PC-3 (cell line): ENCODE data around the gene DIAPH1.

Experiments used
- CTCF ChIP-seq: fragments of 300-600 bp; sonication (generic); conservative IDR thresholded peaks from 2 replicates; pipeline ENCODE4 v1.5.1; 2017; ENCODE audit warnings: antibody characterized with exemption, low read depth, mild to moderate bottlenecking, low read length
- EZH2phosphoT487 ChIP-seq: fragments of 300-600 bp; sonication (generic); IDR thresholded peaks from 2 replicates; pipeline ENCODE4 v1.6.1; 2018; ENCODE audit warnings: mild to moderate bottlenecking, antibody characterized with exemption, low read length, borderline replicate concordance

- no peak for TF ChIP-seq CTCF
- TF ChIP-seq EZH2phosphoT487: no peak
Observed at GRCh38 chr5:141493500-141494422, 125.0 kb downstream of the DIAPH1 start.
